HG03045 (cell line): ENCODE measurements around the gene STX8.
"Not testable (repeated sequence)": the region's sequence is repeated elsewhere in the genome, so short reads cannot be mapped to it uniquely, and the experiment has no call there.

ENCODE experiments used
- ATAC-seq: cut with Tn5 transposase; IDR thresholded peaks from one replicate; pipeline ENCODE4 v1.9.1; 2021; ENCODE audit warnings: mild to moderate bottlenecking, moderate library complexity; ENCODE audit not compliant: unreplicated experiment

Gene STX8

DNA sequence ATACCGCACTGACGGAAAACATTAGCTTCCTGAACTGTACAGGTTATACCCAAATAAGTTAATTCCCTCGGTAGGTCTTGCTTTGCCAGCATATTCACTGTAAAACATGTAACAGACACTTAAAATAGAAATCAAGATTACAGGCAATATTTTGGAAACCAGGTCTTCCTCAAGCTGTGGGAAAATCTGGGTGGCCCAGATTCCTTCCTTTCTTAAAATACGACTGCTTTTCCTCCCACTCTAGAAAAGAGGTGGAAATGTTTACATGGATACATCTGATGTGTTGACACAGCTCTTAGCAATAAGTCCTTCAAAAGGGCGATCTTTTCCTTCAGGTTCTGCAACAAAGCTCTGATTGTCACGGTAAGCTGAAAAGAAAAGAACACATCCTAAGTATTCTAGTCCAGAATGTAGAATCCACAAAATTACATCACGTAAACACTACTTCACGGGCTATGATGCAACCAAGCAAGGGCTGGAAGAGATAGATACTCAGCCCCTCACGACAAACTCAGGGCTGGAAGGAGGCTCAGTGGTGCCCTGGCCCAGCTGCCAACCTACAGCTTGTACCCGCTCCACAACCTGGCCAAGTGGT, 18.4 kb downstream of the STX8 start:
- ATAC-seq: no peak

DNA sequence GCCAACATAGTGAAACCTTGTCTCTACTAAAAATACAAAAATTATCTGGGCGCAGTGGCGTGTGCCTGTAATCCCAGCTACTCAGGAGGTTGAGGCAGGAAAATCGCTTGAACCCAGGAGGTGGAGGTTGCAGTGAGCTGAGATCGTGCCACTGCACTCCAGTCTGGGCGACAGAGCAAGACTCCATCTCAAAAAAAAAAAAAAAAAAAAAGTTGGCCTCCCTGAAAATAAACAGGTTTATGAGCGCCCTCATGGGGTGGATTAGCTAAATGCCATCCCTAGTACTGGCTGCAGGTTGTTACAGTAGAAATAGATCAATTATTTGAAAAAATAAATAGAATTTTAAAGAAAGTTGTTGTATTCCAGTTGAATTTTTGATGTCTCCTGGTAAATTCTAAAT, 20.9 kb downstream of the STX8 start:
- not testable (repeated sequence) for ATAC-seq

DNA sequence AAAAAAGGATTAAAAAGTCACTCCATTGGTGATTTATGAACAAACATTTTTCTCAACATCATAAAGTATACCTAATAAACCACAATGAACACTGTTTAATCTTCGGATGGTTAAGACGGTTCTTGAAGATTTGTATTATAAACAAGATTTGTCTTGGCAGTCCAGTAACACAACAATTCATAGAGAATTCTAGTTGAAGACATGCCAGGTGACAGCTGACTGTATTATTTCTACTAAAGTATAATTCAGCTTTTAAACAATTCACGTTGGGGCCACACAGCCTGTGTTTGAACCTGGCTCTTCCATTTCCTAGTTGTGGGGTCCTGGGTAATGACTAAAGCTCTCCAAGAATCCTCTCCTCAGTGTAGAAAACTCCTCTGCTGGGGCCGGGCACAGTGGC, 22.0 kb downstream of the STX8 start:
- ATAC-seq: no peak

DNA sequence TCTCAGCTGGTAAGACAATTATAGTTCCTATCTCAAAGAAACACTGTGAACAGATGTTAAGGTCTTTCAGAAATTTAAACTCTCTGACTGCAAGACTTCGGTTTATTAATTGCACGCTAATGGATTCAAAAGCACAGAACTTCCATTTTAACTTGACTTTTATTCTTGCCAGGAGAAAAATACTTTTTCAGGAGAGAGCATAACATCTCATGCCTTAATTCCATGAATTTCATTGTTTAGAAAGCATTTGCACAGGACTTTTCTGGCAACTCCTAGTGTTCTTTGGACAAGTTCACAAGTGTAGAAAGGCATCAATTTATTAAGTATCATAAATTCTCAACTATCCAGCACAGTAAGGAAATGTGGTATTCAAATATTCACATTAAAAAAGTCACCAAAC, 22.4 kb downstream of the STX8 start:
- no peak for ATAC-seq

DNA sequence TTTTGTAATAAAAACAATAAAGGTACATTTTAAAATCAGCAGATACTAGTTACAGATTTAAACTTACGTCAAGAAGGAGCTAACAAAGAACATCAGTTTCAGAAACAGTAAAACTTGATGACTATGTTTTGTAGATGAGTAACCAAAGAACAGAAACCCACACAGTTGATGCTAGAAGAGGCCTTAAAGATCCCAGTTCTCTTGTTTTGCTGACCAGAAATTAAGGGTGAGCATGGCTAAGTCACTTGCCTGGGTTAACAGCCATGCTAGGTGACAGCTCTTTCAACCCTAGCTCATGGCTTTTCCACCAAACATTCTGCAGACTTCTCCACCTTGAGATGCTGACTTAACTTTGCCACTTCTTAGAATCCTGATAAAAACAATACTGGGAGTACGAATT, 26.4 kb downstream of the STX8 start:
- ATAC-seq: no peak

DNA sequence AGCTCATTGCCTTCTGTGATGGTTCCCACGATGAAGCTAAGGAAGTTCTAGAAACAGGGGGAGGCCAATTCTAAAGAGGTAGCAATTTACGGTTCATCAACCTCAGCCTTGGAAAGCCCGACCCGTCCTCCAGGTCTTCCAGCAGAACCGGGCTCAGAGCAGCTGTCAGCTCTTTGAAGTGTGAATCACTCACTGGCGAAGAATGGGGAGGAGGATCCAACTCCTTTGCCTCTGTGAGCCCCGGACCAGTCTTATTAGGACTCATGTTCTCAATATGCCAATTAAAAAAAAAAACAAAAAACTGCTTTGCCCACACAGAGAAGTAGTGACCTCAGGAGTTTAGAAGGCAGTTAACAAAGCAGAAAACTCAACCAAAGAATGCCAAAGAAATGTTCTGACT, 31.4 kb downstream of the STX8 start:
- no peak for ATAC-seq

DNA sequence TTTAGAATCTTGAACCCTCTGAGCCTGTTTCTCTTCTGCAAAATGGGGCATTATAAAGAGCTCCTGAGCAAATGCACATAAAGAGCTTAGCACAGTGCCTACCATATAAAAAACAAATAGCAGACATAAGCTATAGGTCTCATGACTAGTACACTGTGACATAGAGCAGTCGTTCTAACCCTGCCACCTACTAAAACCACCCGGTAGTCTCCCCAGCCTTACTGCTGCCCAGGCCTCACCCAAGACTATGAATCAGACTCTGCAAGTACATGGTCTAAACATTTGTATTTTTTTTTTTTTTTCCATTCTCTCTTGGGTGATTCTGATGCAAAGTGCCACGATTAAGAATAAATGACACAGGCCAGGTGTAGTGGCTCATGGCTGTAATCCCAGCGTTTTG, 33.9 kb downstream of the STX8 start:
- ATAC-seq: no peak

DNA sequence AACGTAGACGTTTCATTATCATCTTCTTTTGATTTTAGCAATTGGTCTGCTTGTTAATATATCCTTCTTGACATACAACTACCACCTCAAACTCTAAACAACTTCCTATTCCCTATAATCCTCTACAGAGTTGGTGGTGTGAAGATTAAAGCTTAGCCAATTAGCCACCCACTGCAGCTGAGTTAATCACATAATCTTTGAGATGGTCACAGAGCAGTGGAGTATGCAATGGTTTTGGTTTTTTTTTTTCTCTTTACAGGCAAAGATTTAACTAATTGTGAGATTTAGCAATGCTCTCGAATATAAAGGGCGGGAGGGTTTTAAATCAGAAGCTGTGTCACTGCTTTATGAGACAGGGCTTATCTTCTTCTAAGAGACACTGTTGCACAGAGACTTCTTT, 37.0 kb downstream of the STX8 start:
- no peak for ATAC-seq

DNA sequence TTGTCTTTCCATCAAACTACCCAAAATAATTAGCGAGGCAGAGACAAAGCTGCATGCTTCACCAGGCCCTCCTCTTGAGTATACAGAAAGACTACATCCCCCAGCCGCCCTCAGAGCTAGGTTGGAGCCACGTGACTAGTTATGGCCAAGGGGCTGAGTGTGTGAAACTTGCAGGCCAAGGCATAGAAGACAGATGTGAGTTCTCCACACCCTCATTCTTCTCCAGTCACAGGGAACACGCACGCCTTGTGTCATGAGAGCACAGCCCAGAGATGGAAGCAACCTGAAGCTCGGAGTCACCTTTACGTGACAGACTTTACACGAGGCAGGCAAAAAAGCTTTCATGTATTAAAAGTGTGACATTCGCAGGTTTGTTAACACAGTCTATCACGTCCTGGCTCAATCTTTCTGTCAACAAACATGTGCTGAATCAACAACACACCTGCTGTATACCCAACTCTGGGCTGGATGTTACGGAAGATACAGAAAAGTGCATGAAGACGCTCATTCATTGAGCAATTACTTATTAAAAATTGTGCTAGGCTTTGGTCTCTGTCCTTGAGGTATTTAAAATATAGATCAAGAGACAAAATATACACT, 38.3 kb downstream of the STX8 start:
- ATAC-seq: no peak

DNA sequence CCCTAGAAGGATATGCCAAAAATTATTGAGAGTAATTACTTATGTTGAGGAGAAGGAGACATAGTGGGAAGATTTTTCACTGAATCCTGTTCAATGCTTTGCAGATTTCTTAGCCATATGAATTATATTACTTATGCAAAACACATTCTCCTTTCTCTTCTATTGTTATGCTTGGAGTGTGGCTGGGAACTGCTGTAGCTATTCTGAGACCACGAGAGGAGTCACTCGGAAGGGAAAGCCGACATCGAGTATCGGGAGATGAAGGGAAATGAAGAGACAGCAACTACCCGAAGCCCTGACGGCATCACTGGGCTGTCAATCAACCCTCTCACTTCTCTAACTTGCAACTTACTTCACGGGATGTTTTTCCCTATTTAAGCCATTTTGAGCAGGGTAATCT, 39.6 kb downstream of the STX8 start:
- no peak for ATAC-seq

DNA sequence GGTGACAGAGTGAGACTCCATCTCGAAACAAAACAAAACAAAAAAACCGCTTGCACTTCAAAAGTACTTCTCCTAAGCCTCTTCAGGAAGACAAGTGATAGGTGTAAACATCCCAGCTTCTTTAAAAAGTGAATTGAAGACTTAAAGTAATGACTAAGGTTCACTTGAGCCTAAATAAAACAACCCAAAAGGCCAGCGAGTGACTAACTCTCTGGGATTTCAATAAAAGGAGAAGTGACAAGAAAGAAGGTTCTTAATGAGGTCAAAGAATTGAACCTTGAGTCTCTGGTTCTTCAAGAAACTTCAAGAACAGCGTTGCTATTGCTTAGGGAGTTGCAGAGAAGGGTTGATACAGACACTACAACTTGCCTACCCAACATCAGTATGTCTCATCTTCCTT, 42.2 kb downstream of the STX8 start:
- ATAC-seq: no peak

DNA sequence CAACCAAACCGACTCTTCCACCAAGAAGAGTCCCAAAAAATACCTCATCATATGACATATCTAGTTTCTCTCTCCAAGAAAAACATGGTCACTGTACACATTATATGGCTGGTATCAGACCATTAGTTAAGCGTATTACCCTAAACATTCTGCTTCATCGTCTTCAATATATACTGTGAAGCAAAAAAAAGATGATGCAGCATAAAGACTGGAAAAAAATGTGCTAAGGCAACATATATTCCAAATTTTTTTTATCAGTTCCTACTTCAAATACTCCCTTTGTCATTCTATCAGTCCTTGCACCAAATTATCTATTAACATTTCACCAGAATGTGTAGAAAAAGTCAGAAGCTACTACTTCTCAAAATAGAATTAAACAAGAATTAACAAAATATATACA, 42.9 kb downstream of the STX8 start:
- no peak for ATAC-seq

DNA sequence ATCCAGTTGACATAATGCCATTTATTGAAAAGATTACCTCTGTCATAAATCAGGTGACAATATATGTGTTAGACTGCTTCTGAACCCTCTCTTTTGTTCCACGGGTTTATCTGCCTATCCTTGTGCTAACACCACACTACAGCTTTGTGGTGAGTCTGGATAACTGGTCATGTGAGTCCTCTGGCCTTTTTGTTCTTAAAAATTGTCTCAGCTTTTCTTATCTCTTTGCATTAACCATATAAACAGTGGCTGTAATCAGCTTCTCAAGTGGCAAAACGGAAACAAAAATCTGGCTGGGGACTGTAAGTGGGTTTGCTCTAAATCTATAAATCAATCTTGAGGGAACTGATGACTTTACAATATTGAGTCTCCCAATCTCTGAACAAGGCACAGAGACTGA, 44.6 kb downstream of the STX8 start:
- no peak for ATAC-seq

DNA sequence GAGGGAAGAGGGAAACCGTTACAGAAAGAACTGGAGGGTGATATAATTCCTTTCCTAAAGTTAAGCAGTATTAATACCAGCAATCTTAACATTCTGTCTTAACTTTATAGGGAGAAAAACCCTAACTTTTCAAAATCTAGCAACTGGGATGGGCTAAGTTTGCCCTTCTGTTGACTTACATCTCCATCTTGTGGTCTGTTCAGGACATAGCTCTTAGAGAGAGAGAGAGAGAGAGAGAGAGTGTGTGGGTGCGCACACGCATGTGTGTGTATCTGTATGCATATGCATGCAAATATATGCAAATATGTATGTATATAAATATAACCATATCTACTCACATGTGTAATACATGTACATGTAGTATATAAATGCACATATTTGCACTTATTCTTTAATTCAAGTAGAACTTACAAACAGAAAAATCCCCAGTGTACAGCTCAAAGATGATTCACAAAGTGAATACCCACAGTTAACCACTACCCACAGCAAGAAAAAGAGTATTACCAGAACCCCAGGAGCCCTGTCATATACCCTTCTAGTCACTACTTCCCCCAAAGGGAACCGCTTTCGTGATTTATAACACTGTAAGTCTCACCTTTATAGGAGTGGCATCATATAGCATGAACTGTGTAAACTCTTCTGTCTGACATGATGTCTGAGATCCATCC, 46.5 kb downstream of the STX8 start:
- no peak for ATAC-seq

DNA sequence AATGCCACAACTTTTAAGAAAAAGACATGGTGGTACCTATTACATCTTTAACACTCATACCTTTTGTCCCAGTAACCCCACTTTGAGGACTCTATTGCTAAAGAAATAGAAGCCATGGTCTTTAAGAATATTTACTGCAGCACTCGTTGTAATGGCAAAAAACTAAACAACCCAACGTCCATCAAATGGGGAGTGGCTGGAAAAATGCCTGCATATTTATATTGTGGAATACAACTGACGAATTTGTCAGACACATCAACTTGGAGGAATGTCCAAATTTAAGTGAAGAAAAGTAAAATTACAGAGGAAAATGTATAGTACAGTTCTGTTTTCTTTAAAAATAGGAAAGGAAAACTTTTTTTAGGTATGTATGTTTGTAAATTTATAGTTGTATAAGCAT, 47.8 kb downstream of the STX8 start:
- no peak for ATAC-seq

DNA sequence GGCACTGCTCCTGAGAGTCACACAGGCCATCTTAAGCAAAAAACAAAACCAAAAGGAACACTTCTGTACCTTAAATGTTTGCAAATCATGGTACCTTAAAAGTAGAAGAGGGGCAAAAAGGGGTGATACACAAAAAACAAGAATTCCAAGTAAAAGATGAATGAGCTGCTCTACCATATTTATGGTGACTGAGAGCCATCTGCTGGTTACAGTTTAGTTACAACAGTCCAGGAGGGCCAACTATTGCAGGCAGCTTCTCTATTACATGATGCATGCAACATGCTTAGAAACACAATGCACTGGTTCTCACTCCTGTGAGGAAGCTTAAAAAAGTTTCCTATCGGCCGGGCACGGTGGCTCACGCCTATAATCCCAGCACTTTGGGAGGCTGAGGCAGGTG, 53.5 kb downstream of the STX8 start:
- no peak for ATAC-seq

DNA sequence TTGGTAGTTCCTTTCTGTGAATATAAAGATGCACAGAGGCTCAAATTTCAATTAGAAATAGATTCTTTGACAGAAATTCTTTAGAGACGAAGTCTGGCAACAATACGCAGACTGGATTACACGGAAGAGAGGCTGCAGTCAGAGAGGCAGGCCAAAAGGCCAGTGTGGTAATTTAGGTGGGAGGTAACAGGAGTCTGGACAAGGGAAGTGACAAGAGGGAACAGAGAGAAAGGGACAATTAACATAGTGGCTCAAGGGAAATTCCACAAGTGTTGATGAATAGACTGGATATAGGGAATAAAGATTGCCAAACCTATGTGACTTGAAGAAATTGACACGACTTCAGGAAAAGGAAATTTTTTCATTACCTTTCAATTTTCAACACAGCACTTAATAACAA, 54.6 kb downstream of the STX8 start:
- no peak for ATAC-seq

DNA sequence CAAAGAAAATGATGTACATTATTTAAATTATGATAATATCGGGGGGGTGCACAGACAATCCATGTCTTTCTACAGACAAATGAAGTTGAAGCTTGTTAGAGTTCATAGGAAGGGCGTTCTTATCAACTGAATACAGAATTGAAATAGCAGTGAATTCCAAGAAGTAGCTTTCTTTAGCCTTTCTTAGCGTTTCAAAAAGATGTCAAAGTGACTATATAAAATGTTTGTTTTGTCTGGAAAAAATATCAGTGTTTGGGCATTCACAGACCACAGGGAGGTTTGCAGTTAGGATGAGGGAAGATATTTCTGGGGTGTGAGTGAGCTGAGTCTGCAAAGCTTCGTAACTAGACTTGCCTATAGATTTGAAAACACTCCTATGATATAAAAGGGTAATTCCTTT, 55.0 kb downstream of the STX8 start:
- ATAC-seq: no peak

DNA sequence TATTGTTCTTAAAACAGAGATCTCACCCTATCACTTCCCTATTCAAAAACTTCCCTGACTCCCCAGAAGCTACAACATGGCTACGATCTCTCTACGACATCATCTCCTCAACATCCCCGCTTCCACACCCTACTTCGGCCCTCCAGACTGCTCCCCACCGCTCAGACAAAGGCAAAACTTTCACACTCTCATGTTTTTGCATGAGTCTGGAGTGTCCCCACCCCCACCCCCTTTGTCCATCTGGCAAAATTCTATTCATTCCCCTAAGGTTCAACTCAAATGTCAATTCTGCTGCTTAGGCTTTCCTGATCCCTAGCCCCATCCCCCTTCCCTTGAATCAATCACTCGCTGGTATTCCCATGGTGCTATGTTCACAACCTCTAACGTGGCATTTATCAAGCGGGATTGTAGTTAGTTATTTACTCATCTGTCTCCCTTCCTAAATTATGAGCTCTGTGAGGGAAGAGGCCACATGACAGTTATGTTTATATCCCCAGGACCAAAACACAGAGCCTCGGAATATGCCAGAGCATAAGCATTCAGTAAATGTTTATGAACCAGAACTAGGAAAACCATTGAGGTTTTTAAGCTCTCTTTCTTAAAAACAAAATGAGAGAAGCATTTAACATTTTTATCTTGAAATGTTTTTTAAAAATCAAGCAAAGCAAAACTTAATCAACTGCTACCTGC, 55.9 kb downstream of the STX8 start:
- ATAC-seq: no peak

DNA sequence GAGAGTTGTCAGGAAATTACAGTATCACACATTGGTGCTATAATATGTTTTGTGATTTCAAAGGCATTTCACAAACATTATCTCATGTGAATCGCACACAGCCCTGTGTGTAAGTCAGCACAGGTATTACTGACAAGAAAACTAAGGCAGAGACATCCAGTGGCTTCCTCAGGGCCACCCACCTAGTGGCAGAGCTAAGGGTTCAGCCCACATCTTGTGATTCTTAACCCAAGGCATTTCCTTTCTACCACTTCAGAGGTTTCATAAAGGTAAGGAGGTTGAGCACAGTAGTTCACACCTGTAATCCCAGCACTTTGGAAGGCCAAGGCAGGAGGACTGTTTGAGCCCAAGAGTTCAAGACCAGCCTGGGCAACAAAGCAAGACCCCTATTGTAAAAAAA, 58.2 kb downstream of the STX8 start:
- ATAC-seq: no peak

DNA sequence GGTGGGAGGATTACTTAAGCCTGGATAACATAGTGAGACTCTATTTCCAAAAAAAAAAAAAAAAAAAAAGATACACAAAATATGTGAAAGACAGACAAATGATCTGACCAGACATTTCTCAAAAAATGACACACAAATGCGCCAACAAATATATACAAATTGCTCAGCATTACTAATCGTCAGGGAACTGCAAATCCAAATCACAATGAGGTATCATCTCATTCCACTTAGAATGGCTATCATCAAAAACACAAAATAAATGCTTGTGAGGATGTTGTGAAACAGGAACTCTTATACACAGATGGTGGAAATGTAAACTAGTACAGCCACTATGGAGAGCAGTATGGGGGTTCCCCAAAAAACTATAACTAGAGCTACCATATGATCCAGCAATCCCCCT, 62.4 kb downstream of the STX8 start:
- no peak for ATAC-seq
